GM23248 (cell line): ENCODE results near the gene SLC35E2B. TPM values are rescaled to one million over a fixed set of nuclear protein-coding genes. Genes with fewer than 3 reads are reported as not detected.

ENCODE experiments used
- DNase-seq: peaks from one replicate; pipeline ENCODE4 v3.0.0-alpha.2; 2015
- H2AFZ ChIP-seq: fragments of 200-600 bp; sonication (generic); 2 replicates; pipeline ENCODE4 v1.6.1; 2016; ENCODE audit warnings: antibody characterized with exemption
- H3F3A ChIP-seq: fragments of 200-600 bp; sonication (generic); 2 replicates; pipeline ENCODE4 v1.6.1; 2016; ENCODE audit warnings: mild to moderate bottlenecking, antibody characterized with exemption, mixed run types; ENCODE audit not compliant: insufficient read depth
- H3K27ac ChIP-seq: fragments of 200-600 bp; sonication (generic); 2 replicates; pipeline ENCODE4 v1.5.1; 2016; ENCODE audit warnings: mild to moderate bottlenecking
- H3K27me3 ChIP-seq: fragments of 200-600 bp; sonication (generic); replicated peaks from 2 replicates; pipeline ENCODE4 v1.6.1; 2016; ENCODE audit warnings: mild to moderate bottlenecking; ENCODE audit not compliant: insufficient read depth
- H3K36me3 ChIP-seq: fragments of 200-600 bp; sonication (generic); 2 replicates; pipeline ENCODE4 v1.6.1; 2016; ENCODE audit warnings: low read depth, mild to moderate bottlenecking
- H3K4me1 ChIP-seq: fragments of 200-600 bp; sonication (generic); 2 replicates; pipeline ENCODE4 v1.6.1; 2016; ENCODE audit warnings: mild to moderate bottlenecking; ENCODE audit not compliant: insufficient read depth
- H3K4me2 ChIP-seq: fragments of 200-600 bp; sonication (generic); one replicate; pipeline ENCODE4 v1.6.1; 2016; ENCODE audit warnings: mild to moderate bottlenecking; ENCODE audit not compliant: unreplicated experiment
- H3K4me3 ChIP-seq: fragments of 200-600 bp; sonication (generic); 2 replicates; pipeline ENCODE4 v1.5.1; 2016; ENCODE audit warnings: mild to moderate bottlenecking
- H3K79me2 ChIP-seq: fragments of 200-600 bp; sonication (generic); 2 replicates; pipeline ENCODE4 v1.6.1; 2016; ENCODE audit warnings: mild to moderate bottlenecking; ENCODE audit not compliant: insufficient read depth
- H3K9ac ChIP-seq: fragments of 200-600 bp; sonication (generic); 2 replicates; pipeline ENCODE4 v1.6.1; 2016; ENCODE audit warnings: mild to moderate bottlenecking
- H3K9me2 ChIP-seq: fragments of 200-600 bp; sonication (generic); 2 replicates; pipeline ENCODE4 v1.6.1; 2016; ENCODE audit warnings: mixed run types, mild to moderate bottlenecking, moderate library complexity; ENCODE audit not compliant: insufficient read depth
- H3K9me3 ChIP-seq: fragments of 200-600 bp; sonication (generic); one replicate; pipeline ENCODE4 v1.6.1; 2017; ENCODE audit warnings: low read depth
- H4K20me1 ChIP-seq: fragments of 200-600 bp; sonication (generic); 2 replicates; pipeline ENCODE4 v1.6.0; 2016; ENCODE audit not compliant: insufficient read depth
- EZH2 ChIP-seq: fragments of 200-600 bp; sonication (generic); IDR thresholded peaks from 2 replicates; pipeline ENCODE4 v1.6.1; 2018; ENCODE audit warnings: antibody characterized with exemption, mild to moderate bottlenecking; ENCODE audit not compliant: insufficient read depth, poor library complexity, severe bottlenecking
- EZH2phosphoT487 ChIP-seq: fragments of 200-600 bp; sonication (generic); IDR thresholded peaks from 2 replicates; pipeline ENCODE4 v1.6.1; 2018; ENCODE audit warnings: antibody characterized with exemption, moderate library complexity, mild to moderate bottlenecking, low read depth; ENCODE audit not compliant: insufficient read depth
- WGBS, 2 experiments: methylation state at CpG; one replicate each; pipeline ENCODE4 v1.1.6; 2015 to 2017; ENCODE audit warnings: low lambda C conversion rate in 2 of 2, low coverage in 1 of 2; ENCODE audit errors: missing lambda C conversion rate in 2 of 2; 5-methylcytosine and 5-hydroxymethylcytosine counted together
- in situ Hi-C: fragments of 300-500 bp; cut with MboI; formaldehyde crosslinking; loops from 2 replicates; pipeline ENCODE4 v1.15.0; 2020
- polyA plus RNA-seq: library from polyadenylated mRNA; unstranded; fragments of >200 nt; fragmentation: Nextera tagmentation; extraction: Ambion mirVana; gene quantifications from 2 replicates; pipeline ENCODE4 v1.2.1, GENCODE V29; 2016
- total RNA-seq: library from RNA; depleted of rRNA; stranded (reverse); fragments of >200 nt; shearing (Covaris generic); gene quantifications from 2 replicates; pipeline ENCODE4 v1.2.3, GENCODE V29; 2014

Gene SLC35E2B
- total and polyA plus RNA-seq, 2 experiments from 2014 or later: 23.4 to 32.5 TPM

DNA sequence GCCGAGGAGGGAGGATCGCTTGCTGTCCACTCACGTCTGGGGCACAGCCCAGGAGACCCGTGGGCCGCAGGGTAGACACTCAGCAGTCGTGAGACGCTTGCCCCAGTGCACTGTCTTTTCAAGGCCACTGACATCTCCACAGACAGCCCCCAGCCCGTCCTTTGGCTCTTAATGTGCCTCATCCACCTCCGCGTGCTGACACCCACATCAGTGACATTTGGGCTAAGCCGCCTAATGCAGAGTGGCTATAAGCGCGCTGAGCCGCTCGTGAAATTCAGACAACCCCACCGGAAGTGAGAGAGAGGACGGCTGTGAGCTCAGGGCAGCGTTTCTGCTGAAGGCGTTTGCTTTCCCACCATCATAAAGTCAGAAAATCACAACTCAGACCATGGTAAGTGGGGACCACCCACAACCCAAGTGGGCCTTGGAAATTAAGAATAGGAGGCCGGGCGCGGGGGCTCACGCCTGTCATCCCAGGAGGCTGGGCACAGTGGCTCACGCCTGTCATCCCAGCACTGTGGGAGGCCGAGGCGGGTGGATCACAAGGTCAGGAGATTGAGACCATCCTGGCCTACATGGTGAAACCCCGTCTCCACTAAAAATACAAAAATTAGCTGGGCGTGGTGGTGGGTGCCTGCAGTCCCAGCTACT lies 8.4 kb downstream of the SLC35E2B start:
- WGBS, 2 experiments: 93% methylated on average over 27 to 28 of the region's 28 CpGs
- no peak for TF ChIP-seq EZH2
- TF ChIP-seq EZH2phosphoT487: no peak
- H3K36me3 ChIP-seq: no peaks in the 10 kb centered on the region

DNA sequence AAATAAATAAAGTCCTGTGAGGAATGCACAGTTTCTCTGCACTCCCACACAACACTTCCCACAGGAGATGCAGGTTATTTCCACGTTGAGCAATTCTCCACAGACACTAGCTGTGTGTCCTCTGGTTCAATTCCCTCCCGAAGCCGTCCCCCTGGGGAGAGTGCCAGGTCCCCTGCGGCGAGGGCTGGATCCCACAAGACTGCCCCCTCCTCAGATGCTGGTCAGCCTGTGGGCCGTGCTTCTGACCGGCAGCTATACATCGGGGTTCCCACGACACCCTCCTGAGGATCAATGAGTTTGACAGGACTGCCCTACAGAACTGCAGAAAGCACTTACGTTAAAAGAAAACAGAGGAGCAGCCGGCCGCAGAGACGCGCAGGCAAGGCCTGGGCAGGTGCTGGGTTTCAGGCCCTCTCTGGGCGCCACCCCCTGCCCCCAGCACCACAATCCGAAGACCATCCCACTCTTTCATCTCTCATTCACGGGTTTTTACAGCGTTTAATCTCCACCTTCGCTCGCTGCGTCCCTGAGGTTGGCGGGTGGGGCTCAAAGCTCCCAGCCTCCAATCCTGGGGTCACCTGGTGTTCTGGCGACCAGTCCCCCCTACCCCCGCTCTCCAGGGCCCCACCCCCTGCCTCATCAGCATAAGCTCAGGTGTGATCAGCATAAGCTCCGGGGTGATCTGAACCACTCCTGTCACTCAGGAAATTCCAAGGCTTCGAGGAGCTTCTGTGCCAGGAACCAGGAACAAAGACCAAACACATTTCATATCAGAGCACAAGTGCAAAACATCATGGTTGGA lies 9.3 kb downstream of the SLC35E2B start:
- TF ChIP-seq EZH2 (no peak), EZH2phosphoT487 (no peak)
- Histone ChIP-seq H4K20me1 (no peaks in the 10 kb centered on the region), H2AFZ (no peak overlapping the region), H3K9me2 (no peaks in the 10 kb centered on the region), H3K9me3 (no peaks in the 10 kb centered on the region), H3K9ac (no peak overlapping the region), H3K4me1 (peaks cover 9% of the 10 kb centered on the region), H3K79me2 (peaks cover 96% of the 10 kb centered on the region), H3K4me3 (no peak overlapping the region), H3K27me3 (no peaks in the 10 kb centered on the region), H3F3A (no peaks in the 10 kb centered on the region), H3K4me2 (no peak overlapping the region), H3K36me3 (no peaks in the 10 kb centered on the region), H3K27ac (no peak overlapping the region)
- DNase-seq: no peak
- 72 to 78% methylated on average over 26 of the region's 26 CpGs for WGBS, 2 experiments
- in situ Hi-C loops: no loop called here

More for the DNA sequence above, 8.4 kb downstream of the SLC35E2B start:
- Histone ChIP-seq H3K4me3 (no peak overlapping the region), H3K27me3 (no peaks in the 10 kb centered on the region), H3F3A (no peaks in the 10 kb centered on the region), H3K27ac (no peak overlapping the region), H4K20me1 (no peaks in the 10 kb centered on the region), H3K9me2 (no peaks in the 10 kb centered on the region), H3K4me1 (peaks cover 9% of the 10 kb centered on the region), H3K9me3 (no peaks in the 10 kb centered on the region), H2AFZ (no peak overlapping the region), H3K4me2 (no peak overlapping the region), H3K79me2 (peaks cover 95% of the 10 kb centered on the region), H3K9ac (no peak overlapping the region)
- in situ Hi-C loops: no loop called here
- DNase-seq: no peak

DNA sequence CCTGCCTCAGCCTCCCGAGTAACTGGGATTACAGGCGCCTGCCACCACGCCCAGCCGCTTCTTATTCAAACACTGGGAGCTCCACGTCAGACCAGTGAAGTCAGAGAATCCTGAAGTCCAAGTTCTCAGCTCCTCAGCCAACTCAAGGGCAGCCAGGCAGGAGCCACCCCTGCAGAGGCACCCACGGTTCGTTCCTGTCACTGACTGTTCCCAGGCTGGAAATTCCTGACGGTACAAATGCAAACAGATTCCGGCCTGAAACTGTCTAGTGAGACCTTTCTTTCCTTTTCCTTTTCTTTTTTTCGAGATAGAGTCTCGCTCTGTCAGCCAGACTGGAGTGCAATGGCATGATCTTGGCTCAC lies 11.7 kb downstream of the SLC35E2B start:
- H3K4me2 ChIP-seq: no peak overlapping the region
- H3K79me2 ChIP-seq: peaks cover 87% of the 10 kb centered on the region
- no peaks in the 10 kb centered on the region for H3F3A ChIP-seq
- 62 to 74% methylated on average over 8 to 11 of the region's 11 CpGs for WGBS, 2 experiments
- H3K27ac ChIP-seq: no peak overlapping the region
- in situ Hi-C loops: no loop called here
- H3K9ac ChIP-seq: no peak overlapping the region
- H4K20me1 ChIP-seq: no peaks in the 10 kb centered on the region
- H2AFZ ChIP-seq: no peak overlapping the region
- no peaks in the 10 kb centered on the region for H3K9me2 ChIP-seq
- H3K27me3 ChIP-seq: no peaks in the 10 kb centered on the region
- H3K36me3 ChIP-seq: no peaks in the 10 kb centered on the region
- TF ChIP-seq EZH2phosphoT487 (no peak), EZH2 (no peak)
- H3K4me1 ChIP-seq: 0 out of 2 replicates have a peak, but pooled peaks cover 2% of the 10 kb centered on the region
- DNase-seq: peak; percentile 32
- no peak overlapping the region for H3K4me3 ChIP-seq
- H3K9me3 ChIP-seq: no peaks in the 10 kb centered on the region

DNA sequence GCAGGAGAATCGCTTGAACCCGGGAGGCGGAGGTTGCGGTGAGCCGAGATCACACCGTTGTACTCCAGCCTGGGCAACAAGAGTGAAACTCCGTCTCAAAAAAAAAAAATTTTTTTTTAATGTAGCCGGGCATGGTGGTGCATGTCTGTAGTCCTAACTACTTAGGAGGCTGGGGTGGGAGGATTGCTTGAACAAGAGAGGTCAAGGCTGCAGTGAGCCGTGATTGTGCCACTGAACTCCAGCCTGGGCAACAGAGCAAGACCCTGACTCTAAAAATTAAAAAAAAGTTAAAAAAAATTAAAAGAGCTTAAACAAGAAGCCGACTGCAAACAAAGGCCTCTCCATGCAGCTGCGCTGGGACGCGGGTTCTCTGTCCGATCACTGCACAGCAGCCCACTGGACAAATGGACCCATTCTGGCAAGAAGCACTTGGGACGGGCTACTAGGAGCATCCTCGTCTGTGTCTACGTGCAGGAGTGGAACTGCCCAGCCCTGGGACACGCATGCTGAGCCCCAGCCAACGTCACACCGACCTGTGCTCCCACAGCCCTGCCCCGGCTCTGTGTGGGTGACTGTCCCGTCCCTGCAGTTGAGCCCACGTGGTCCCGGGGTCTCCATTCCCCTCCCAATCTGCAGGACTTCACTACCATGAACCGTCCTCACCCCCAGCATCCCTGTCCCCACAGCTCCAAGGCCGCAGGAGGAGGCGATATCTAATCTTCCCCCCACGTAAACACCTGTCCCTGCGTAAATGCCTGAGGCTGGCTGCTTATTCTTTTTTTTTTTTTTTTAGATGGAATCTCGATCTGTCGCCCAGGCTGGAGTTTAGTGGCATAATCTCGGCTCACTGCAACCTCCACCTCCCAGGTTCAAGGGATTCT lies 12.3 kb downstream of the SLC35E2B start:
- H3K79me2 ChIP-seq: peaks cover 80% of the 10 kb centered on the region
- H4K20me1 ChIP-seq: no peaks in the 10 kb centered on the region
- no peak overlapping the region for H3K9ac ChIP-seq
- H3F3A ChIP-seq: no peaks in the 10 kb centered on the region
- H3K4me1 ChIP-seq: no peaks in the 10 kb centered on the region
- no peak overlapping the region for H2AFZ ChIP-seq
- DNase-seq: no peak
- TF ChIP-seq EZH2 (no peak), EZH2phosphoT487 (no peak)
- in situ Hi-C loops: no loop called here
- no peaks in the 10 kb centered on the region for H3K27me3 ChIP-seq
- H3K4me2 ChIP-seq: no peak overlapping the region
- H3K27ac ChIP-seq: no peak overlapping the region
- H3K9me3 ChIP-seq: no peaks in the 10 kb centered on the region
- no peaks in the 10 kb centered on the region for H3K36me3 ChIP-seq
- no peaks in the 10 kb centered on the region for H3K9me2 ChIP-seq
- 88 to 90% methylated on average over 32 of the region's 32 CpGs for WGBS, 2 experiments
- H3K4me3 ChIP-seq: no peak overlapping the region
